ENCODE measurements around the gene RAB7A. TPM values are rescaled to one million over a fixed set of nuclear protein-coding genes. Genes with fewer than 3 reads are reported as not detected.

RAB7A gene
- total RNA-seq (2014; rRNA removed; shearing (Covaris generic)), result 55.1 and 71.3 TPM in 2 replicates
- polyA plus RNA-seq (2016; fragmentation: Nextera tagmentation; extraction: Ambion mirVana), result 255 TPM in 2 replicates

DNA sequence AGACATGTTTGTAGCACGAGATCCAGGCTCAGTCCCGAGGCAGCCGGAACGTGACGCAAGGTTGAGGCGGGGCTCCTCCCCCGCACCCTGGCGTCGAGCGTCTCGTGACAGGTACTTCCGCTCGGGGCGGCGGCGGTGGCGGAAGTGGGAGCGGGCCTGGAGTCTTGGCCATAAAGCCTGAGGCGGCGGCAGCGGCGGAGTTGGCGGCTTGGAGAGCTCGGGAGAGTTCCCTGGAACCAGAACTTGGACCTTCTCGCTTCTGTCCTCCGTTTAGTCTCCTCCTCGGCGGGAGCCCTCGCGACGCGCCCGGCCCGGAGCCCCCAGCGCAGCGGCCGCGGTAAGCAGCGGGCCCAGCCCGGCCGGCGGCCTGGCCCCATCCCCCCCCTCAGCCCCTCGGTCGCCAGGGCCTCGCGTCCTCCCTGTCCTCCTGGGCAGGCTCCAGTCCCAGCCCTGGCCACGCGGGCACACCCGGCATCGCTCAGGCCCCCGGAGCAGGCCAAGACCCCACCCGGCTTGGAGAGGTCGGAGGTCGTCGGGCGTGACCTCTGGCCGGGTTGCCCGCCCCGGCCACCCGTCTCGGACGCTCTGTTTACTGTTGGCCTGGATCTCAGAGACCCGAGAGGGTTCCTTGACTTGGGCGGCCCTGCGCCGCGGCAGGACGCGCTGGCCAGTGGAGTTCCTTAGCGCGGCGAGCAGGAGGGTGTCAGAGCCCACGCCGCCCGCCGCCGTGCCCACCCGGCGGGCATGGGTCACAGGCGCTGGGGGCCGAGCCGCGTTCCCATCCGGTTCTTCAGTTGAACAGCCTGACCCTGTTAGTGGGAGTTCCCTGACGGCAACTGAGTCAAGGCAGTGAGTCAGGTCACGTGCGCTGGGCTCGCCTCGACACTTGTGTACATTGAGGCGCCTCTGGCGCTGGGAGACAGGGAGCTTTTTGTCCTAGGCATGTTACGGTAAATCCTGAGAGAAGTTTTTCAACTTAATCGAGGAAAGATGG, at the start of gene RAB7A:
Gene RAB7A, plus strand, starts transcription at position 161 of the 994 bp plus-strand sequence. CDS start 69,185 bp downstream, outside the sequence.
- Histone ChIP-seq H3K27me3 (replicated peaks; ENCODE audit: insufficient read depth) (no peaks in the 10 kb centered on the region), H3K27ac (peak within 1 kb of the TSS; percentile 95), H2AFZ (peak within 1 kb of the TSS; percentile 91), H4K20me1 (ENCODE audit: insufficient read depth) (peaks cover 38% of the 10 kb centered on the region), H3K4me3 (peak within 1 kb of the TSS; percentile 90), H3K79me2 (ENCODE audit: insufficient read depth) (peaks cover 60% of the 10 kb centered on the region), H3K9me2 (ENCODE audit: insufficient read depth) (no peaks in the 10 kb centered on the region), H3K9ac (peak within 1 kb of the TSS; percentile 97), H3F3A (ENCODE audit: insufficient read depth) (peaks cover 29% of the 10 kb centered on the region), H3K9me3 (ENCODE audit: low read depth) (no peaks in the 10 kb centered on the region), H3K4me2 (ENCODE audit: unreplicated experiment) (peak within 1 kb of the TSS; percentile 99), H3K4me1 (ENCODE audit: insufficient read depth) (peaks cover 33% of the 10 kb centered on the region), H3K36me3 (ENCODE audit: low read depth) (no peaks in the 10 kb centered on the region)
- 0 to 2% methylated on average over 64 to 86 of the region's 93 CpGs for WGBS, 2 experiments (ENCODE audit: low coverage in 1 of 2, low lambda C conversion rate in 2 of 2, missing lambda C conversion rate in 2 of 2)
- in situ Hi-C loops (cut with MboI), result no loop called here
- DNase-seq, result peak; percentile 99
- TF ChIP-seq EZH2 (IDR thresholded peaks at IDR 0.05; ENCODE audit: insufficient read depth, poor library complexity, severe bottlenecking), result no peak
- TF ChIP-seq EZH2phosphoT487 (IDR thresholded peaks at IDR 0.05; ENCODE audit: insufficient read depth, low read depth), result no peak

DNA sequence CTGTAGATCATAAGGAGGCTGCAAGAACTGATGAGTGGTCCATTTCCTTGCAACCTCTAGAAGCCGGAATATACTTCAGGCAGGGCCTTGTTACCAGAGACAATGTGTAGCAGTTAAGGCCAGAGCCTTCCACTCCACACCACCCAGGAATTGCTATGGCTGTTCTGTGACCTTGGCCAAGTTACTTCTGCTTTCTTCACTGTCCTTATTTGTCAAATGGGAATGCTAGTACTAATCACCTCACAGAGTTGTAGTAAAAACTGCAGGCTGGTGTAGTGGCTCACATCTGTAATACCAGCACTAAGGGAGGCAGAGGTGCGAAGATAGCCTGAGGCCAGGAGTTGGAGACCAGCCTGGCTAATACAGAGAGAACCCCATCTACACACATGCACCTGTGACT, 46.6 kb upstream of the RAB7A start:
- no peaks in the 10 kb centered on the region for H3K9me2 ChIP-seq (ENCODE audit: insufficient read depth)
- no peaks in the 10 kb centered on the region for H3K27me3 ChIP-seq (replicated peaks; ENCODE audit: insufficient read depth)
- DNase-seq, result no peak
- WGBS, 2 experiments (ENCODE audit: low coverage in 1 of 2, low lambda C conversion rate in 2 of 2, missing lambda C conversion rate in 2 of 2), result 100% methylated on average over 2 of the region's 2 CpGs
- no peaks in the 10 kb centered on the region for H3K9me3 ChIP-seq (ENCODE audit: low read depth)
- TF ChIP-seq EZH2phosphoT487 (IDR thresholded peaks at IDR 0.05; ENCODE audit: insufficient read depth, low read depth) (no peak), EZH2 (IDR thresholded peaks at IDR 0.05; ENCODE audit: insufficient read depth, poor library complexity, severe bottlenecking) (no peak)
- no peak overlapping the region for H3K4me2 ChIP-seq (ENCODE audit: unreplicated experiment)
- no peak overlapping the region for H3K4me3 ChIP-seq
- no peak overlapping the region for H3K9ac ChIP-seq
- in situ Hi-C loops (cut with MboI), result no loop called here
- H2AFZ ChIP-seq, result no peak overlapping the region
- no peaks in the 10 kb centered on the region for H3K4me1 ChIP-seq (ENCODE audit: insufficient read depth)
- H3K79me2 ChIP-seq (ENCODE audit: insufficient read depth), result no peaks in the 10 kb centered on the region
- H3F3A ChIP-seq (ENCODE audit: insufficient read depth), result no peaks in the 10 kb centered on the region
- no peaks in the 10 kb centered on the region for H4K20me1 ChIP-seq (ENCODE audit: insufficient read depth)
- H3K27ac ChIP-seq, result no peak overlapping the region
- no peaks in the 10 kb centered on the region for H3K36me3 ChIP-seq (ENCODE audit: low read depth)

DNA sequence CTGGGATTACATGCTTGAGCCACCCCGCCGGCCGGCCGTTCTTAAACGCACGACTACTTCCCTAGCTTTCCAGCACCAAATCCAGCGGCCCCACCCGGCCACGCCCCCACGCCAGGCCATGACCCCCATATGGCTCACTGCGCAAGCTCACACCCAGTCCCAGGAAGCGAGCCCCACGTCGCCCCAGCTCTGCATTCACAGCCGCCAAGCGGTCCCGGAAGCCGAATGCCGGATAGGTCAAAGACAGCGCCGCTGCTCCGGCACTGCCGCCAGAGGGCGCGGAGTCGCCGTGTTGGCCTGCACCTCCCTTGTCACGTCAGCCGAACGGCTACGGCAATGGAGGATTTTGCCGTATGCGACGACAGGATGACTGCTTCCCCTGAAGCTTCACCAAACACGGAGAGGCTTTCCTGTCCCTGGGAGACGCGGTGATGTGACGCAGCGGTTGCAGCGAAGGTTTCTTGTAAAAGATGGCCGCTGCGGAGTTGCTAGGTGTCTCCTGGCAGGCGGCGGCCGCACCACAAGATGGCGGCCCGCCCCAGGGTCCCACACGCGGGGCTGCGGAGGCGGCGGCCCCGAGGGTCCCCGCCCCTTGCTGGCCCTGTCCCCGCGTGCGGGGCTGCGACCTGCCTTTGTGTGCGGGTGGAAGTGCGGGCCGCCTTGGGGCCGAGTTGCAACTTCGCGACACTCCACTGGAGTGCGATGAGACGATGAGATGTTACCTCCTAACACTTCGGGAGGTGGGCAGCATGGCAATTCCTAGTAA, 45.2 kb upstream of the RAB7A start:
- Histone ChIP-seq H3K79me2 (ENCODE audit: insufficient read depth) (no peaks in the 10 kb centered on the region), H4K20me1 (ENCODE audit: insufficient read depth) (no peaks in the 10 kb centered on the region), H3K27ac (peak overlapping the region; percentile 79), H3K9me2 (ENCODE audit: insufficient read depth) (no peaks in the 10 kb centered on the region), H2AFZ (peak overlapping the region; percentile 88), H3K9me3 (ENCODE audit: low read depth) (no peaks in the 10 kb centered on the region), H3K36me3 (ENCODE audit: low read depth) (no peaks in the 10 kb centered on the region), H3K9ac (peak overlapping the region; percentile 92), H3K4me3 (peak overlapping the region; percentile 77), H3K4me1 (ENCODE audit: insufficient read depth) (no peaks in the 10 kb centered on the region), H3F3A (ENCODE audit: insufficient read depth) (no peaks in the 10 kb centered on the region), H3K27me3 (replicated peaks; ENCODE audit: insufficient read depth) (no peaks in the 10 kb centered on the region), H3K4me2 (ENCODE audit: unreplicated experiment) (peak overlapping the region; percentile 80)
- WGBS, 2 experiments (ENCODE audit: low coverage in 1 of 2, low lambda C conversion rate in 2 of 2, missing lambda C conversion rate in 2 of 2), result 0 to 1% methylated on average over 22 to 55 of the region's 67 CpGs
- TF ChIP-seq EZH2 (IDR thresholded peaks at IDR 0.05; ENCODE audit: insufficient read depth, poor library complexity, severe bottlenecking), result no peak
- no peak for TF ChIP-seq EZH2phosphoT487 (IDR thresholded peaks at IDR 0.05; ENCODE audit: insufficient read depth, low read depth)
- DNase-seq, result peak; percentile 94
- in situ Hi-C loops (cut with MboI), result no loop called here

DNA sequence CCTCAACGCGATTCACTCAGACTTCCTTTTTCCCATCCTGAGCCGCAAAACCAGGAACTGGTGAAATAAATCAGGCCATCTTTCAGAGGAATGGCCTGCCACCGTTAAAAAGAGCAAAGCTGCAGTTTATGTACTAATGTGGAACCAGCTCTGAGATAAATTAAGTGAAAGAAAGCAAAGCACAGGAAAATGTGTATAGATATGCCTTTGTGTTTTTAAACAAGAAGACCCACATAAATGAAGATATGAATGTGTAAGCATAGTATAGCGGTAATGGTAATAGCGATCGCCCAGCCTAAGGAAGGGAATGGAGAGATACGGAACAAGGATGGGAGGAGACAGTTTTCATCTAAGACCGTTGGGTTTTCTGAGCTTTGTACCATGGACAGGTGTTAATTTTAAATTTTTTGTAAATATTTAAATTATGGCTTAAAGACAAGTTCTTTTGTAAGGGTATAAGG, 44.6 kb upstream of the RAB7A start:
- Histone ChIP-seq H3K4me3 (peak overlapping the region; percentile 77), H3K4me1 (ENCODE audit: insufficient read depth) (no peaks in the 10 kb centered on the region), H4K20me1 (ENCODE audit: insufficient read depth) (no peaks in the 10 kb centered on the region), H3K9me2 (ENCODE audit: insufficient read depth) (no peaks in the 10 kb centered on the region), H3F3A (ENCODE audit: insufficient read depth) (no peaks in the 10 kb centered on the region), H3K27me3 (replicated peaks; ENCODE audit: insufficient read depth) (no peaks in the 10 kb centered on the region), H3K9ac (peak overlapping the region; percentile 92), H3K79me2 (ENCODE audit: insufficient read depth) (no peaks in the 10 kb centered on the region), H3K36me3 (ENCODE audit: low read depth) (no peaks in the 10 kb centered on the region), H2AFZ (peak overlapping the region; percentile 88), H3K9me3 (ENCODE audit: low read depth) (no peaks in the 10 kb centered on the region), H3K27ac (peak overlapping the region; percentile 79), H3K4me2 (ENCODE audit: unreplicated experiment) (peak overlapping the region; percentile 80)
- DNase-seq, result no peak
- TF ChIP-seq EZH2 (IDR thresholded peaks at IDR 0.05; ENCODE audit: insufficient read depth, poor library complexity, severe bottlenecking) (no peak), EZH2phosphoT487 (IDR thresholded peaks at IDR 0.05; ENCODE audit: insufficient read depth, low read depth) (no peak)
- in situ Hi-C loops (cut with MboI), result no loop called here
- 51 to 57% methylated on average over 8 to 9 of the region's 9 CpGs for WGBS, 2 experiments (ENCODE audit: low coverage in 1 of 2, low lambda C conversion rate in 2 of 2, missing lambda C conversion rate in 2 of 2)
